22Rv1 (cell line): Measurements from ENCODE around the gene MISFA.
A peak's percentile ranks its signal among the peaks of the same experiment; 100 is the strongest.

Source experiments
- H3K27ac ChIP-seq: fragments of 450-650 bp; 2 replicates; pipeline ENCODE4 v1.5.1; 2017
- ZFX ChIP-seq: fragments of 450-650 bp; IDR thresholded peaks from 2 replicates; pipeline ENCODE4 v1.6.1; 2017; ENCODE audit warnings: antibody characterized with exemption, borderline replicate concordance
- TF ChIP-seq, protein P1 (sequence below): fragments of 450-650 bp; IDR thresholded peaks from 2 replicates; pipeline ENCODE4 v1.5.1; 2017; ENCODE audit warnings: mild to moderate bottlenecking

The MISFA gene

DNA sequence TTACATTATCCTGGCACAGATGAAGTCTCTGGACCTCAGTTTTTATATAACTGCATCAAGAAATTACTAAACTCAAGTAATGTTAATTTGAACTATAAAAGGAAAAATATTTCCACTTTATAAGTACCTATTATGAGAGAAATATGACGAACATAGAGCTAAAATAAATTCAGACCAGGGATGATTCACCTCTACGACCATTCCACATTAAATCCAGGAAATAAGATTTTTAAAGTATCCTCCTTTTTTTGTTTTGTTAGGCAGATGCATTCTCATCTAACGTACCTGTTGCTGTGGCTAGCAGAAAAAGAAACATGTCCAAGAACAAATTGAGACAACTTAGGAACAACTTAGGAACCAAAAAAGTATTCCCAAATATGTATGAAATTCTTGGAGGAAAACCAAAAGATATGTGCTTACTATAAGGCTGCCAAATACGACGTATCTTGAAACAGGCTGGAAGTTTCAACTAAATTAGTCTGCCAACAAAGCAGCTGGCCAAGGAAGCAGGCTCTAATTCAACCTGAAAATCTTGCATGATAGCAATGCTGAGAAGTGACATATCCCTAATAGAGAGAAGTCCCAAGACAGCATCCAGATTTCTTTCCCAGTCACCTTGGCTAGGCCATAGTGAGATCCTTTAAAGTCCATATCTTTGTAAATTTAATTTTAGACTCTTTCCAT lies 18.9 kb downstream of the MISFA start:
- TF ChIP-seq, protein P1, sequence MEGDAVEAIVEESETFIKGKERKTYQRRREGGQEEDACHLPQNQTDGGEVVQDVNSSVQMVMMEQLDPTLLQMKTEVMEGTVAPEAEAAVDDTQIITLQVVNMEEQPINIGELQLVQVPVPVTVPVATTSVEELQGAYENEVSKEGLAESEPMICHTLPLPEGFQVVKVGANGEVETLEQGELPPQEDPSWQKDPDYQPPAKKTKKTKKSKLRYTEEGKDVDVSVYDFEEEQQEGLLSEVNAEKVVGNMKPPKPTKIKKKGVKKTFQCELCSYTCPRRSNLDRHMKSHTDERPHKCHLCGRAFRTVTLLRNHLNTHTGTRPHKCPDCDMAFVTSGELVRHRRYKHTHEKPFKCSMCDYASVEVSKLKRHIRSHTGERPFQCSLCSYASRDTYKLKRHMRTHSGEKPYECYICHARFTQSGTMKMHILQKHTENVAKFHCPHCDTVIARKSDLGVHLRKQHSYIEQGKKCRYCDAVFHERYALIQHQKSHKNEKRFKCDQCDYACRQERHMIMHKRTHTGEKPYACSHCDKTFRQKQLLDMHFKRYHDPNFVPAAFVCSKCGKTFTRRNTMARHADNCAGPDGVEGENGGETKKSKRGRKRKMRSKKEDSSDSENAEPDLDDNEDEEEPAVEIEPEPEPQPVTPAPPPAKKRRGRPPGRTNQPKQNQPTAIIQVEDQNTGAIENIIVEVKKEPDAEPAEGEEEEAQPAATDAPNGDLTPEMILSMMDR = no peak
- TF ChIP-seq ZFX = no peak
- no peak overlapping the region for H3K27ac ChIP-seq

- TF ChIP-seq, protein P1 = no peak
- no peak for TF ChIP-seq ZFX
Measured at GRCh38 chr11:18623707-18624106, 24.1 kb downstream of the MISFA start.

DNA sequence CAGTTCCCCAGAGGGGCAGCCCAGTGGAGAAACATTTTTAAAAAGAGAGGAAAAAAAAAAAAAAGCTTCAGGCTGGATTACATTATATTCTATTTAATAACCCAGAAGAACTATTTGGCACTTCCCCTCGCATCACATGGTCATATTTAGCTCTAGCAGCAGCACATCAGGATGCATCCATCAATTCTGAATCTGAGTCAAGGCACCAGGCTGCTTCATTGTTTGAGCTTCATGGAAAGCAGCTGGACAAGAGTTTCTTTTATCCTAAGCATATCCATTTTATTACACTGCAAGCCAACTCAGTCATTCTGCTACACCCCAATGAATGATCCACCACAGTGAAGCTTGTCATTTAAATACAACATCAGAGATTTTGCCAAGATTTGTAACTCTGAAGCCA lies 24.6 kb downstream of the MISFA start:
- no peak overlapping the region for H3K27ac ChIP-seq
- TF ChIP-seq, protein P1 = no peak
- TF ChIP-seq ZFX = no peak

More at GRCh38 chr11:18623707-18624106, 24.1 kb downstream of the MISFA start:
- no peak overlapping the region for H3K27ac ChIP-seq

DNA sequence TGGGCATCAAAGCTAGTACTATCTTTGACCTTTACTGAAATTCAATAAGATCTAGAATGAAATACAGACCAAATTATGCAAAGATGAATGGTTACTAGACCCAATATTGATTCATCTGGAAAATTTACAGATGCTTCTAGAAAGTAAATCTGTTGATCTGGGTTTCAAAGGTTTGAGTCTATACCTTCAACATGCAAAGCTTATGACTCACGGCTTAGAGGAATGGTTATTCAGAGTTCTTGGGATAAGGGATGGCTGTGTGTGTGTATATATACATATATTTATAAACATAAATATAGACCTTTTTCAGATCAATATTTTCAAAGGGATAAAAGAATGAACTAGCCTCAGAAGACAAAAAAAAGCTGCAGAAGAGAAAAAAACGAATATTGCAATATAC lies 33.3 kb downstream of the MISFA start:
- no peak for TF ChIP-seq ZFX
- TF ChIP-seq, protein P1 = no peak
- no peak overlapping the region for H3K27ac ChIP-seq

- no peak for TF ChIP-seq ZFX
- TF ChIP-seq, protein P1 = no peak
- H3K27ac ChIP-seq = peak overlapping the region; percentile 76
Measured at GRCh38 chr11:18633256-18634139, 33.9 kb downstream of the MISFA start.

DNA sequence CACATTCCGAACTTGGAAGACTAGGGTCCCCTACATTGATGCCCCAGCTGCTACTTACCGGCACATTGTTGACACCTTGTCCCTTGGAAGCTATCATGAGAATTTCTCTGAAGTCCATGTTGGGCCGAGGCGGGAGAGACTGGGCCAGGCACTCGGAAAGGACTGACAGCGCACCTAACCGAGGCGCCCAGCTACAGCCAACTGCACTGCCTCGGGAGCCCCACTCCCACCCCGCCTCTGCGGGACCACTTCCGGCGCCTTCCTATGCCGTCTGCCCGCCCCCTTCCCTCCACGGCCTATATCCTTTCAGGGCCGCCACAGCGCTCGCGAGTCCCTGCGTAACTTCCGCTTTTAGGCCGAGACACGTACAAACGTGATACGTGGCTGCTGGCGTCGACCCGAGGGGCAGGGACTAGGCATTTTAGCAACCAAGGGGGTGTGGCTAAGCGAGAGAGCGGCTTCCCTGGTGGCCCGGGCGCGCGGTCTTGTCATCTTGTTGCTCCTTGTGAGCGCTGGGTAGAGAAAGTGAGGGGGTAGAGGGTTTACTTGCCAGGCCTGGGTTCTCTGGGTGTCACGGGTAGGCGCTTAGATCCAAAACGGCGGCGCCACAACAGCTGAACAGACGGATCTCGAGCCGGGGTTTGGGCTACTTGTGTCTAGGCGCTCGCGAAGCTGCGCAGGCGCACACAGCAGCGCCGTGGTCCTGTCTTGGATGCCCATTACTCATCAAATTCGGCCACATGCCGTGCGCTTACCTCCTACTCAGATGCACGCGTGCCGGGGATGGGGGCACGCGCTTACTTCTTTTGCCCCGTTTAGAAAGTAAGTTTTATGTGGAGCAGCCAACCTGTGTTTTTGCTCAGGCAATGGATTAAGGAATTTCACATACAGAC lies 34.8 kb downstream of the MISFA start, which contains the start of gene SPTY2D1:
TSS of gene SPTY2D1 (minus strand) at position 203 of the 893 bp plus-strand sequence. CDS start at position 118, 85 bp downstream.
- no peak for TF ChIP-seq ZFX
- TF ChIP-seq, protein P1 = no peak
- peak within 1 kb of the TSS; percentile 76 for H3K27ac ChIP-seq
